ENCODE results near the gene ABCG4. TPM values are rescaled to one million over a fixed set of nuclear protein-coding genes. Genes with fewer than 3 reads are reported as not detected.
"Not testable (repeated sequence)": the region's sequence is repeated elsewhere in the genome, so short reads cannot be mapped to it uniquely, and the experiment has no call there.

The ABCG4 gene
- total RNA-seq, 1 donor from 2014 or later = 3.3 TPM

GRCh38 chr11:119125821-119126220, 23.0 kb upstream of the ABCG4 start:
- H3K36me3 Mint-ChIP-seq (ENCODE audit: low read depth) = no peaks in the 10 kb centered on the region
- H3K4me1 Mint-ChIP-seq = peaks cover 16% of the 10 kb centered on the region
- H3K9me3 Mint-ChIP-seq = no peaks in the 10 kb centered on the region
- no peak for DNase-seq (ENCODE audit: low read depth, low spot score)
- no peak overlapping the region for H3K4me3 Mint-ChIP-seq
- TF ChIP-seq CTCF (conservative IDR thresholded peaks at IDR 0.05) = no peak
- H3K27ac Mint-ChIP-seq (ENCODE audit: unreplicated experiment) = no peak overlapping the region
- no peaks in the 10 kb centered on the region for H3K27me3 Mint-ChIP-seq (ENCODE audit: low read depth)

GRCh38 chr11:119126675-119127268, 22.1 kb upstream of the ABCG4 start:
- DNase-seq (ENCODE audit: low read depth, low spot score) = no peak
- Mint-ChIP-seq H3K27me3 (ENCODE audit: low read depth) (no peaks in the 10 kb centered on the region), H3K36me3 (ENCODE audit: low read depth) (no peaks in the 10 kb centered on the region), H3K27ac (ENCODE audit: unreplicated experiment) (peak overlapping the region; percentile 5), H3K9me3 (no peaks in the 10 kb centered on the region), H3K4me3 (no peak overlapping the region), H3K4me1 (peaks cover 10% of the 10 kb centered on the region)
- TF ChIP-seq CTCF (conservative IDR thresholded peaks at IDR 0.05) = no peak

GRCh38 chr11:119130662-119131061, 18.2 kb upstream of the ABCG4 start:
- no peak for DNase-seq (ENCODE audit: low read depth, low spot score)

GRCh38 chr11:119134389-119134978, 14.4 kb upstream of the ABCG4 start:
- H3K27me3 Mint-ChIP-seq (ENCODE audit: low read depth) = peaks cover 3% of the 10 kb centered on the region
- DNase-seq (ENCODE audit: low read depth, low spot score) = no peak
- peaks cover 9% of the 10 kb centered on the region for H3K36me3 Mint-ChIP-seq (ENCODE audit: low read depth)
- H3K4me1 Mint-ChIP-seq = no peaks in the 10 kb centered on the region
- no peaks in the 10 kb centered on the region for H3K9me3 Mint-ChIP-seq
- TF ChIP-seq CTCF (conservative IDR thresholded peaks at IDR 0.05) = peak; percentile 55
- no peak overlapping the region for H3K27ac Mint-ChIP-seq (ENCODE audit: unreplicated experiment)
- H3K4me3 Mint-ChIP-seq = no peak overlapping the region

More at GRCh38 chr11:119130662-119131061, 18.2 kb upstream of the ABCG4 start:
- no peaks in the 10 kb centered on the region for H3K4me1 Mint-ChIP-seq
- H3K27me3 Mint-ChIP-seq (ENCODE audit: low read depth) = no peaks in the 10 kb centered on the region
- H3K36me3 Mint-ChIP-seq (ENCODE audit: low read depth) = peaks cover 9% of the 10 kb centered on the region
- H3K27ac Mint-ChIP-seq (ENCODE audit: unreplicated experiment) = no peak overlapping the region
- TF ChIP-seq CTCF (conservative IDR thresholded peaks at IDR 0.05) = no peak
- no peak overlapping the region for H3K4me3 Mint-ChIP-seq
- no peaks in the 10 kb centered on the region for H3K9me3 Mint-ChIP-seq

GRCh38 chr11:119139276-119139675, 9.6 kb upstream of the ABCG4 start:
- H3K4me3 Mint-ChIP-seq; H3K4me1 Mint-ChIP-seq; H3K36me3 Mint-ChIP-seq (ENCODE audit: low read depth); H3K9me3 Mint-ChIP-seq; H3K27ac Mint-ChIP-seq (ENCODE audit: unreplicated experiment); DNase-seq (ENCODE audit: low read depth, low spot score): not testable (repeated sequence)
- peaks cover 16% of the 10 kb centered on the region for H3K27me3 Mint-ChIP-seq (ENCODE audit: low read depth)

- no peaks in the 10 kb centered on the region for H3K9me3 Mint-ChIP-seq
- H3K36me3 Mint-ChIP-seq (ENCODE audit: low read depth) = no peaks in the 10 kb centered on the region
- no peak overlapping the region for H3K27ac Mint-ChIP-seq (ENCODE audit: unreplicated experiment)
- peak; percentile 73 for TF ChIP-seq CTCF (conservative IDR thresholded peaks at IDR 0.05)
- peak; percentile 62 for DNase-seq (ENCODE audit: low read depth, low spot score)
- H3K4me3 Mint-ChIP-seq = peak overlapping the region; percentile 66
- peaks cover 12% of the 10 kb centered on the region for H3K4me1 Mint-ChIP-seq
- peaks cover 53% of the 10 kb centered on the region for H3K27me3 Mint-ChIP-seq (ENCODE audit: low read depth)
Measured at GRCh38 chr11:119144825-119145486, 3.9 kb upstream of the ABCG4 start.

Measured in neural crest cell (in vitro differentiated cells).